Measurements from ENCODE around the gene CFAP61.

Gene CFAP61

GRCh38 chr20:20304942-20305341 lies 252.6 kb downstream of the CFAP61 start:
- Histone ChIP-seq H3K36me3 (ENCODE audit: control insufficient read depth in 2 of 2, insufficient read depth in 1 of 2, low read length in 2 of 2) (no peaks in the 10 kb centered on the region), H3K4me1 (ENCODE audit: control insufficient read depth, insufficient read depth, low read length) (no peaks in the 10 kb centered on the region), H3K9me3 (ENCODE audit: control insufficient read depth, insufficient read depth, low read depth, low read length) (no peaks in the 10 kb centered on the region), H3K27ac (ENCODE audit: extremely low read depth, low read depth, low read length) (no peak overlapping the region), H3K4me3 (ENCODE audit: low read depth, low read length) (no peak overlapping the region)
- ChIA-PET CTCF (no interaction called here), POLR2A (no interaction called here)
- TF ChIP-seq ZNF239 (tag by site-specific recombination; IDR thresholded peaks at IDR 0.05): no peak
- no peak for TF ChIP-seq GLIS1 (tag by site-specific recombination; IDR thresholded peaks at IDR 0.05)

GRCh38 chr20:20312562-20312961 lies 260.2 kb downstream of the CFAP61 start:
- TF ChIP-seq SETDB1 (IDR thresholded peaks at IDR 0.05; ENCODE audit: insufficient read length, low read length) (peak; percentile 64), ZIC2 (tag by site-specific recombination; IDR thresholded peaks at IDR 0.05) (no peak)
- ChIA-PET POLR2A (no interaction called here), CTCF (no interaction called here)
- H3K4me3 ChIP-seq (ENCODE audit: low read depth, low read length): no peak overlapping the region
- no peaks in the 10 kb centered on the region for H3K4me1 ChIP-seq (ENCODE audit: control insufficient read depth, insufficient read depth, low read length)
- H3K9me3 ChIP-seq (ENCODE audit: control insufficient read depth, insufficient read depth, low read depth, low read length): no peaks in the 10 kb centered on the region
- H3K36me3 ChIP-seq (ENCODE audit: control insufficient read depth in 2 of 2, insufficient read depth in 1 of 2, low read length in 2 of 2): no peaks in the 10 kb centered on the region
- H3K27ac ChIP-seq (ENCODE audit: extremely low read depth, low read depth, low read length): no peak overlapping the region

GRCh38 chr20:20317195-20317594 lies 264.9 kb downstream of the CFAP61 start:
- no peak overlapping the region for H3K27ac ChIP-seq (ENCODE audit: extremely low read depth, low read depth, low read length)
- POLR2A ChIA-PET: no interaction called here
- no peaks in the 10 kb centered on the region for H3K4me1 ChIP-seq (ENCODE audit: control insufficient read depth, insufficient read depth, low read length)
- H3K9me3 ChIP-seq (ENCODE audit: control insufficient read depth, insufficient read depth, low read depth, low read length): no peaks in the 10 kb centered on the region
- H3K36me3 ChIP-seq (ENCODE audit: control insufficient read depth in 2 of 2, insufficient read depth in 1 of 2, low read length in 2 of 2): no peaks in the 10 kb centered on the region
- CTCF ChIA-PET: no interaction called here
- TF ChIP-seq PRDM1 (tag by site-specific recombination; IDR thresholded peaks at IDR 0.05): no peak
- no peak for TF ChIP-seq AEBP2 (tag by site-specific recombination; IDR thresholded peaks at IDR 0.05; ENCODE audit: borderline replicate concordance)
- no peak for TF ChIP-seq ZNF221 (tag by site-specific recombination; IDR thresholded peaks at IDR 0.05; ENCODE audit: borderline replicate concordance)
- no peak for TF ChIP-seq ZNF701 (tag by site-specific recombination; IDR thresholded peaks at IDR 0.05)
- no peak for TF ChIP-seq ZNF324 (tag by site-specific recombination; IDR thresholded peaks at IDR 0.05)
- TF ChIP-seq ZNF768 (tag by site-specific recombination; IDR thresholded peaks at IDR 0.05): no peak
- TF ChIP-seq ZNF639 (tag by site-specific recombination; IDR thresholded peaks at IDR 0.05): no peak
- no peak for TF ChIP-seq ZNF660 (tag by site-specific recombination; IDR thresholded peaks at IDR 0.05)
- no peak overlapping the region for H3K4me3 ChIP-seq (ENCODE audit: low read depth, low read length)

GRCh38 chr20:20317621-20318364 lies 265.5 kb downstream of the CFAP61 start:
- H3K27ac ChIP-seq (ENCODE audit: extremely low read depth, low read depth, low read length): no peak overlapping the region
- no peaks in the 10 kb centered on the region for H3K9me3 ChIP-seq (ENCODE audit: control insufficient read depth, insufficient read depth, low read depth, low read length)
- no peak overlapping the region for H3K4me3 ChIP-seq (ENCODE audit: low read depth, low read length)
- CTCF ChIA-PET: interaction anchor here (0.7 kb wide), 1 partner anchor 15 kb away, joined by 4 read pairs; no protein-coding TSS in a partner anchor
- H3K36me3 ChIP-seq (ENCODE audit: control insufficient read depth in 2 of 2, insufficient read depth in 1 of 2, low read length in 2 of 2): no peaks in the 10 kb centered on the region
- no peak for TF ChIP-seq ZSCAN5A (tag by site-specific recombination; IDR thresholded peaks at IDR 0.05)
- no peak for TF ChIP-seq SP2 (tag by site-specific recombination; IDR thresholded peaks at IDR 0.05)
- TF ChIP-seq BCL11B (tag by site-specific recombination; IDR thresholded peaks at IDR 0.05; ENCODE audit: low read depth): no peak
- TF ChIP-seq KLF17 (tag by site-specific recombination; IDR thresholded peaks at IDR 0.05): no peak
- TF ChIP-seq ZNF707 (tag by site-specific recombination; IDR thresholded peaks at IDR 0.05): no peak
- TF ChIP-seq ZNF404 (tag by site-specific recombination; IDR thresholded peaks at IDR 0.05): no peak
- TF ChIP-seq ZNF791 (tag by site-specific recombination; IDR thresholded peaks at IDR 0.05): no peak
- H3K4me1 ChIP-seq (ENCODE audit: control insufficient read depth, insufficient read depth, low read length): no peaks in the 10 kb centered on the region
- POLR2A ChIA-PET: no interaction called here
